Activated naive CD8-positive, alpha-beta T cell treated with anti-CD3 and anti-CD28 coated beads for 36 hours (primary cell): Measurements from ENCODE around the gene HSPB6. TPM values are rescaled to one million over a fixed set of nuclear protein-coding genes. Genes with fewer than 3 reads are reported as not detected.

Source experiments
- DNase-seq: peaks from one replicate; pipeline ENCODE4 v3.0.0; 2021
- H3K27ac Mint-ChIP-seq: one replicate; pipeline ENCODE4 v1.8.0; 2022; ENCODE audit warnings: mild to moderate bottlenecking, moderate library complexity, mixed read lengths
- H3K27me3 Mint-ChIP-seq: one replicate; pipeline ENCODE4 v1.8.0; 2022; ENCODE audit warnings: mild to moderate bottlenecking, mixed read lengths
- H3K36me3 Mint-ChIP-seq: one replicate; pipeline ENCODE4 v1.8.0; 2021; ENCODE audit warnings: mild to moderate bottlenecking, mixed read lengths
- H3K4me1 Mint-ChIP-seq: one replicate; pipeline ENCODE4 v1.8.0; 2021; ENCODE audit warnings: mixed read lengths
- H3K4me3 Mint-ChIP-seq: one replicate; pipeline ENCODE4 v1.8.0; 2022; ENCODE audit warnings: mild to moderate bottlenecking, moderate library complexity, mixed read lengths
- H3K9me3 Mint-ChIP-seq: one replicate; pipeline ENCODE4 v1.8.0; 2022; ENCODE audit warnings: mixed read lengths
- total RNA-seq, 2 experiments: library from RNA; stranded (reverse); gene quantifications; one replicate each; pipeline ENCODE4 v1.2.3, GENCODE V29; 2021

HSPB6 gene
- total RNA-seq, 2 experiments from 2014 or later: 0.39 to 0.78 TPM

- H3K27ac Mint-ChIP-seq: no peak overlapping the region
- H3K9me3 Mint-ChIP-seq: no peaks in the 10 kb centered on the region
- peaks cover 16% of the 10 kb centered on the region for H3K27me3 Mint-ChIP-seq
- no peak for DNase-seq
- peak overlapping the region; percentile 63 for H3K4me3 Mint-ChIP-seq
- peaks cover 21% of the 10 kb centered on the region for H3K4me1 Mint-ChIP-seq
- peaks cover 26% of the 10 kb centered on the region for H3K36me3 Mint-ChIP-seq
Observed at GRCh38 chr19:35759697-35760096, 2.9 kb upstream of the HSPB6 start.

GRCh38 chr19:35757749-35758608 is 1.1 kb upstream of the HSPB6 start, which contains the start of gene PROSER3:
TSS of gene PROSER3 (plus strand) at chr19:35758176. CDS start at chr19:35758216, 40 bp downstream.
- H3K27me3 Mint-ChIP-seq: peaks cover 17% of the 10 kb centered on the region
- peaks cover 32% of the 10 kb centered on the region for H3K36me3 Mint-ChIP-seq
- H3K27ac Mint-ChIP-seq: peak within 1 kb of the TSS; percentile 82
- H3K4me1 Mint-ChIP-seq: peaks cover 21% of the 10 kb centered on the region
- H3K9me3 Mint-ChIP-seq: no peaks in the 10 kb centered on the region
- peak within 1 kb of the TSS; percentile 83 for H3K4me3 Mint-ChIP-seq
- peak; percentile 99 for DNase-seq

- peaks cover 17% of the 10 kb centered on the region for H3K27me3 Mint-ChIP-seq
- H3K36me3 Mint-ChIP-seq: peaks cover 32% of the 10 kb centered on the region
- H3K4me1 Mint-ChIP-seq: peaks cover 21% of the 10 kb centered on the region
- peak overlapping the region; percentile 82 for H3K27ac Mint-ChIP-seq
- peak overlapping the region; percentile 83 for H3K4me3 Mint-ChIP-seq
- H3K9me3 Mint-ChIP-seq: no peaks in the 10 kb centered on the region
- peak; percentile 63 for DNase-seq
Observed at GRCh38 chr19:35757231-35757748, 461 bp upstream of the HSPB6 start.

- peaks cover 17% of the 10 kb centered on the region for H3K27me3 Mint-ChIP-seq
- no peaks in the 10 kb centered on the region for H3K9me3 Mint-ChIP-seq
- DNase-seq: peak; percentile 69
- H3K4me1 Mint-ChIP-seq: peaks cover 21% of the 10 kb centered on the region
- peak overlapping the region; percentile 53 for H3K4me3 Mint-ChIP-seq
- H3K27ac Mint-ChIP-seq: peak overlapping the region; percentile 54
- H3K36me3 Mint-ChIP-seq: peaks cover 24% of the 10 kb centered on the region
Observed at GRCh38 chr19:35755550-35756376, 1.1 kb downstream of the HSPB6 start.

- Mint-ChIP-seq H3K27me3 (peaks cover 17% of the 10 kb centered on the region), H3K4me3 (peak overlapping the region; percentile 27), H3K4me1 (peaks cover 23% of the 10 kb centered on the region), H3K27ac (no peak overlapping the region), H3K36me3 (peaks cover 23% of the 10 kb centered on the region), H3K9me3 (no peaks in the 10 kb centered on the region)
- DNase-seq: no peak
Observed at GRCh38 chr19:35755131-35755549, 1.7 kb downstream of the HSPB6 start.

GRCh38 chr19:35754370-35755130 is 2.3 kb downstream of the HSPB6 start:
- Mint-ChIP-seq H3K9me3 (no peaks in the 10 kb centered on the region), H3K27ac (peak overlapping the region; percentile 22), H3K4me3 (no peak overlapping the region), H3K4me1 (peaks cover 26% of the 10 kb centered on the region), H3K36me3 (peaks cover 20% of the 10 kb centered on the region), H3K27me3 (peaks cover 17% of the 10 kb centered on the region)
- no peak for DNase-seq

- Mint-ChIP-seq H3K4me1 (peaks cover 26% of the 10 kb centered on the region), H3K9me3 (no peaks in the 10 kb centered on the region), H3K4me3 (no peak overlapping the region), H3K27ac (no peak overlapping the region), H3K36me3 (peaks cover 20% of the 10 kb centered on the region), H3K27me3 (peaks cover 17% of the 10 kb centered on the region)
- DNase-seq: no peak
Observed at GRCh38 chr19:35753634-35754369, 3.0 kb downstream of the HSPB6 start.

- H3K36me3 Mint-ChIP-seq: peaks cover 22% of the 10 kb centered on the region
- peaks cover 28% of the 10 kb centered on the region for H3K4me1 Mint-ChIP-seq
- H3K27ac Mint-ChIP-seq: no peak overlapping the region
- H3K9me3 Mint-ChIP-seq: no peaks in the 10 kb centered on the region
- DNase-seq: no peak
- H3K4me3 Mint-ChIP-seq: no peak overlapping the region
- H3K27me3 Mint-ChIP-seq: peaks cover 16% of the 10 kb centered on the region
Observed at GRCh38 chr19:35752746-35753350, 4.0 kb downstream of the HSPB6 start.

- Mint-ChIP-seq H3K4me3 (no peak overlapping the region), H3K4me1 (peaks cover 27% of the 10 kb centered on the region), H3K9me3 (no peaks in the 10 kb centered on the region), H3K36me3 (peaks cover 23% of the 10 kb centered on the region), H3K27ac (no peak overlapping the region), H3K27me3 (peaks cover 14% of the 10 kb centered on the region)
- DNase-seq: no peak
Observed at GRCh38 chr19:35751839-35752745, 4.7 kb downstream of the HSPB6 start.

GRCh38 chr19:35750167-35750566 is 6.7 kb downstream of the HSPB6 start:
- peaks cover 16% of the 10 kb centered on the region for H3K36me3 Mint-ChIP-seq

GRCh38 chr19:35748106-35749020 is 8.5 kb downstream of the HSPB6 start, which contains the start of gene LIN37:
TSS of gene LIN37 (plus strand) at chr19:35748576. CDS start at chr19:35748725, 149 bp downstream.
- peaks cover 15% of the 10 kb centered on the region for H3K36me3 Mint-ChIP-seq
- peak within 1 kb of the TSS; percentile 94 for H3K27ac Mint-ChIP-seq
- H3K4me1 Mint-ChIP-seq: peaks cover 37% of the 10 kb centered on the region
- DNase-seq: peak; percentile 97
- no peaks in the 10 kb centered on the region for H3K27me3 Mint-ChIP-seq
- H3K4me3 Mint-ChIP-seq: peak within 1 kb of the TSS; percentile 97
- H3K9me3 Mint-ChIP-seq: no peaks in the 10 kb centered on the region

More at GRCh38 chr19:35750167-35750566, 6.7 kb downstream of the HSPB6 start:
- H3K9me3 Mint-ChIP-seq: no peaks in the 10 kb centered on the region
- H3K27ac Mint-ChIP-seq: no peak overlapping the region
- DNase-seq: no peak
- H3K4me3 Mint-ChIP-seq: no peak overlapping the region
- H3K27me3 Mint-ChIP-seq: peaks cover 6% of the 10 kb centered on the region
- H3K4me1 Mint-ChIP-seq: peaks cover 29% of the 10 kb centered on the region

GRCh38 chr19:35746531-35746930 is 10.3 kb downstream of the HSPB6 start:
- H3K9me3 Mint-ChIP-seq: no peaks in the 10 kb centered on the region
- peak overlapping the region; percentile 99 for H3K27ac Mint-ChIP-seq
- H3K4me1 Mint-ChIP-seq: peaks cover 49% of the 10 kb centered on the region
- no peaks in the 10 kb centered on the region for H3K27me3 Mint-ChIP-seq
- H3K36me3 Mint-ChIP-seq: peaks cover 30% of the 10 kb centered on the region
- DNase-seq: no peak
- H3K4me3 Mint-ChIP-seq: peak overlapping the region; percentile 85
